Measurements from ENCODE around the gene EPHA8.

GRCh38 chr1:22591576-22591975 is 28.3 kb downstream of the EPHA8 start:
- no peak for TF ChIP-seq CTCF (IDR thresholded peaks at IDR 0.05)
- TF ChIP-seq POLR2AphosphoS5 (IDR thresholded peaks at IDR 0.05), result no peak
- no peak for TF ChIP-seq POLR2A (IDR thresholded peaks at IDR 0.05)
